ENCODE data around the gene RECQL.

DNA sequence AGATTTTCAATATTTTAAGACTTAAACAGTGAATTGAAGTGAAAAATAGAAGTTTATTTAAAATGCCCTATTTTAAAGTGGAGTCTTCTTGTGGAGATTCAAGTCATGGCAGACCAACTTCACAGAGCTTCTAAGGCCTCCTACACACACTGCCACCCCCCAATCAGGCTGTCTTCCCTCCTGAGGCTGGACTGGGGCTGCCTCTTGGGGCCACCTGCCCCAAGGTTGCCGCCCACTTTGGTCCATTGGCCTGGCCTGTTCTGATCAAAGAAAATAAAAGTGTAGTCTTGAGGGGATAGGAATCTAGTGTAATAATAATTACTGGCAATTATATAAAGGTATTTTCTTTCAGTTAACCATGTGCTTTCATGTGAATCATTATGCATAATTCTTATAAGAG, 1.4 kb upstream of the RECQL start:
- TF ChIP-seq, protein P1, sequence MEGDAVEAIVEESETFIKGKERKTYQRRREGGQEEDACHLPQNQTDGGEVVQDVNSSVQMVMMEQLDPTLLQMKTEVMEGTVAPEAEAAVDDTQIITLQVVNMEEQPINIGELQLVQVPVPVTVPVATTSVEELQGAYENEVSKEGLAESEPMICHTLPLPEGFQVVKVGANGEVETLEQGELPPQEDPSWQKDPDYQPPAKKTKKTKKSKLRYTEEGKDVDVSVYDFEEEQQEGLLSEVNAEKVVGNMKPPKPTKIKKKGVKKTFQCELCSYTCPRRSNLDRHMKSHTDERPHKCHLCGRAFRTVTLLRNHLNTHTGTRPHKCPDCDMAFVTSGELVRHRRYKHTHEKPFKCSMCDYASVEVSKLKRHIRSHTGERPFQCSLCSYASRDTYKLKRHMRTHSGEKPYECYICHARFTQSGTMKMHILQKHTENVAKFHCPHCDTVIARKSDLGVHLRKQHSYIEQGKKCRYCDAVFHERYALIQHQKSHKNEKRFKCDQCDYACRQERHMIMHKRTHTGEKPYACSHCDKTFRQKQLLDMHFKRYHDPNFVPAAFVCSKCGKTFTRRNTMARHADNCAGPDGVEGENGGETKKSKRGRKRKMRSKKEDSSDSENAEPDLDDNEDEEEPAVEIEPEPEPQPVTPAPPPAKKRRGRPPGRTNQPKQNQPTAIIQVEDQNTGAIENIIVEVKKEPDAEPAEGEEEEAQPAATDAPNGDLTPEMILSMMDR (IDR thresholded peaks at IDR 0.05), result no peak
- no peak for TF ChIP-seq POLR2A (IDR thresholded peaks at IDR 0.05)
- TF ChIP-seq POLR2AphosphoS5 (IDR thresholded peaks at IDR 0.05; ENCODE audit: insufficient read depth in 1 of 2, low read depth in 1 of 2), result no peak

Data from vagina (tissue), 2 donors.